GM12865 (cell line): ENCODE results near the gene ABCC4.
"Not testable (repeated sequence)": the region's sequence is repeated elsewhere in the genome, so short reads cannot be mapped to it uniquely, and the experiment has no call there.

Experiments
- DNase-seq: peaks from one replicate; pipeline ENCODE4 v3.0.0; 2010; ENCODE audit warnings: low read depth
- H3K4me3 ChIP-seq: 2 replicates; pipeline ENCODE4 v1.5.1; 2011; ENCODE audit warnings: mild to moderate bottlenecking, low read depth, low read length, control low read depth
- TF ChIP-seq, protein P1 (sequence below): IDR thresholded peaks from 2 replicates; pipeline ENCODE4 v1.5.1; 2011; ENCODE audit warnings: low read length, control low read depth, low read depth, inconsistent platforms; ENCODE audit not compliant: insufficient read depth; ENCODE audit errors: missing control alignments

Gene ABCC4

DNA sequence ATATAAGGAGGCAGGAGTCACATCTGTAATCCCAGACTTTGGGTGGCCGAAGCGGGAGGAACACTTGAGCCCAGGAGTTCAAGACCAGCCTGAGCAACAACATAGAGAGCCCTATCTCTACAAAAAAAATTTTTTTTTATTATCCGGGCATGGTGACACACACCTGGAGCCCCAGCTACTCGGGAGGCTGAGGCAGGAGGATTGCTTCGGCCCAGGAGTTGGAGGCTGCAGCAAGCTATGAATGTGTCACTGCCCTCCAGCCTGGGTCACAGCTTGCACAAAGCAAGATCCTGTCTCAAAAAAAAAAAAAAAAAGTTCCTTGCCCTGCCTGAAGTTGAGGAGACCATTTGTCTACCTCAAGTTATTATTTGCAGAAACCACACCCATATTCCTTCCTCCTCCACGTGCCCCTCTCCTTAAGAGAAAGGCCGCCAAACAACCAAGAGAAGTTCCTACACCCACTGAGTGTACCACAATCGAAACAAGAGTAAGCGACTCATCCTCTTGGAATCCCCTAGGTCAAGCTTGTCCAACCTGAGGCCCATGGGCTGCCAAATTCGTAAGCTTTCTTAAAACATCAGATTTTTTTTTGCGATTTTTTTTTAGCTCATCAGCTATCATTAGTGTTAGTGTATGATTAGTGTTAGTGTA lies 2.2 kb downstream of the ABCC4 start:
- TF ChIP-seq, protein P1, sequence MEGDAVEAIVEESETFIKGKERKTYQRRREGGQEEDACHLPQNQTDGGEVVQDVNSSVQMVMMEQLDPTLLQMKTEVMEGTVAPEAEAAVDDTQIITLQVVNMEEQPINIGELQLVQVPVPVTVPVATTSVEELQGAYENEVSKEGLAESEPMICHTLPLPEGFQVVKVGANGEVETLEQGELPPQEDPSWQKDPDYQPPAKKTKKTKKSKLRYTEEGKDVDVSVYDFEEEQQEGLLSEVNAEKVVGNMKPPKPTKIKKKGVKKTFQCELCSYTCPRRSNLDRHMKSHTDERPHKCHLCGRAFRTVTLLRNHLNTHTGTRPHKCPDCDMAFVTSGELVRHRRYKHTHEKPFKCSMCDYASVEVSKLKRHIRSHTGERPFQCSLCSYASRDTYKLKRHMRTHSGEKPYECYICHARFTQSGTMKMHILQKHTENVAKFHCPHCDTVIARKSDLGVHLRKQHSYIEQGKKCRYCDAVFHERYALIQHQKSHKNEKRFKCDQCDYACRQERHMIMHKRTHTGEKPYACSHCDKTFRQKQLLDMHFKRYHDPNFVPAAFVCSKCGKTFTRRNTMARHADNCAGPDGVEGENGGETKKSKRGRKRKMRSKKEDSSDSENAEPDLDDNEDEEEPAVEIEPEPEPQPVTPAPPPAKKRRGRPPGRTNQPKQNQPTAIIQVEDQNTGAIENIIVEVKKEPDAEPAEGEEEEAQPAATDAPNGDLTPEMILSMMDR: no peak
- H3K4me3 ChIP-seq: peak overlapping the region; percentile 83
- peak; percentile 52 for DNase-seq

DNA sequence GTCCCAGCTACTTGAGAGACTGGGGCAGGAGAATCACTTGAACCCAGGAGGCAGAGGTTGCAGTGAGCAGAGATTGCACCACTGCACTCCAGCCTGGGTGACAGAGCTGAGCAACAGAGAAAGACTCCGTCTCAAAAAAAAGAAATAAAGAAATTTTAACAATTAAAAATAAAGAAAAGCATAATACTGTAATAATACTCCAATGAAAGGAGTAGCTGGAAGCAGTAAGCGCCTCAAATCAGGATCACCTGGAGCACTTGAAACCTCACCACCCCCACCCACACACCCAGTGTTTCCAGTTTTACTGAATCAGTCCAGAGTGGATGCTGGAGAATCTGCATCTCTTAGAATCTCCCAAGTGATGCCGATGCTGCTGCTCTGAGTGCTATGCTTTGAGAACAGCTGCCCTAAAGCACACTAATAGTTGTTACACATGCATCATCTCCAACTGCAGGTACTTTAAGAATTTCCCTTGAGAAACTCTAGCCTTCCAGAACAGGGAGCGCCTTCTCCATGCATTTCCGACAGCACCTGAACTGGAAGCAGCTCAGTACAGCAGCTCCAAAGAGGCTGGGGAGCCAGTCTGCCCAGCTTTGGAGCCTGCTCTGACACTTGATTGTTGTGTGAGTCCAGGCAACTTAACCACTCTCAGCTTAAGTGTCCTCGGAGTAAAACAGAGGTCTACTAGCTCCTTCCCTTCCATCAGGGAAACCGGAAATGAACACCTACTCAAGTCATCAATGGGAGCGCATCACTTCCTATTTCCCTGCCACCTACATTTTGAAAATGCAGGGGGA lies 2.9 kb downstream of the ABCC4 start:
- H3K4me3 ChIP-seq: 0 out of 2 replicates have a peak overlapping the region, but pooled peaks have one; percentile 20
- DNase-seq: no peak
- TF ChIP-seq, protein P1: no peak

DNA sequence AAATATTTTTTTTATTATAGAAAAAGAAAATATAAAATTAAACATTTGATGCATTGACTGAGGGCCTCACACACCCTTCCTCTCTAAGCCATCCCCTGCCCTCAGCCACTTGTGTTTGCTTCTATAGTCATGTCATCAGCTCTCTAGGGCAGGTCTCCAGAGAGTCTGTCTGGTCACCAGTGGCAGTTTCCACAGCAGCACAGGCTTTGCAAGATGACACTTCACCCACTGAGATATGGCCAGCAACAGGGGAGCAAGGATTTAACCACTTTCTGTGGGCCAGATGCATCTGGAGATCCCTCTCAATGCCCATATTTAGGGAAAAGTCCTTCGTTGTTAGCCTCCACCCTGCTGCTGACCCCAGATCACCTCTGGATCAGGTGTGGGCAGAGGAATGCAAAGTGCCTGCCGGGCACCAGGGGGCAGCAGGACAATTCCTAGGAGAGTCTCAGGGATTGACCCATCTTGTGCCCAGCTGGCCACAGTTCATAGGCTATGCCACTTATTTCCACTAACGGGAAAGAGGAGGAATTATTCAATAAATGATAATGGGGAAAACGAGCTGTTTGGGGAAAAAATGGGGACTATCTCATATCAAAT lies 4.8 kb downstream of the ABCC4 start:
- TF ChIP-seq, protein P1: peak; percentile 57
- DNase-seq: peak; percentile 38
- no peak overlapping the region for H3K4me3 ChIP-seq

DNA sequence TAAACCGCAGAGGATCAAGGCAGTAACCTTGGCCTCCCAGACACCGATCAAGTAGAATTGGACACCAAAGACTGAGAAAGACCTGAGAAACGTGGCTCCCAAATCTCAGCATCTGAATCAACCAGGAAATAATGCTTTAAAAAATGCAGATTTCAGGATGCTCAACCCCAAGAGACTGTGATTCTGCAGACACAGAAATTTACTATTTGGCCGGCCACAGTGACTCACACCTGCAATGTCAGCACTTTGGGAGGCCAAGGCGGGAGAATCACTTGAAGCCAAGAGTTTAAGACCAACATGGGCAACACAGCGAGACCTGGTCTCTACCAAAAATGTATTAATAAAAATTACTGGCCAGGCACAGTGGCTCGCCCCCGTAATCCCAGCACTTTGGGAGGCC lies 6.2 kb downstream of the ABCC4 start:
- H3K4me3 ChIP-seq: no peak overlapping the region
- TF ChIP-seq, protein P1: no peak
- DNase-seq: no peak

DNA sequence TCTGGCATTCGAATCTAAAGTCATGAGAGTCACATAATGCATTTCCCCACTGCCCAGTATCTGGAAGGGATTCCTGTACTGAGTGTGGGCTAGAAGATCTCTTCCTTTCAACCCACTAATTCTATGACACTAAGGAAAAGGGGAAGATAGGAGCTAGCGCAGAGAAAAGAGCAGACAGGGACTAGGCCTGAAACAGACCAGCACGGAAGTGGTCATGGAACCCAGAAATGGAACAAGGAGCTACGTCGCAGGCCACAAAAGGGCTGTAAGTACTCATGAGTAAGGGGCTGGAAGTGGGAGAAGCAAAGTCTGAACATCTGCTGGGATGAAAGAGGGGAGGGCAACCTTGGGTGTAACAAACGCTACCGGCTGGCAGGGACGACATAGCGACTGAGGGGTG lies 8.6 kb downstream of the ABCC4 start:
- DNase-seq: no peak
- no peak overlapping the region for H3K4me3 ChIP-seq
- TF ChIP-seq, protein P1: no peak

DNA sequence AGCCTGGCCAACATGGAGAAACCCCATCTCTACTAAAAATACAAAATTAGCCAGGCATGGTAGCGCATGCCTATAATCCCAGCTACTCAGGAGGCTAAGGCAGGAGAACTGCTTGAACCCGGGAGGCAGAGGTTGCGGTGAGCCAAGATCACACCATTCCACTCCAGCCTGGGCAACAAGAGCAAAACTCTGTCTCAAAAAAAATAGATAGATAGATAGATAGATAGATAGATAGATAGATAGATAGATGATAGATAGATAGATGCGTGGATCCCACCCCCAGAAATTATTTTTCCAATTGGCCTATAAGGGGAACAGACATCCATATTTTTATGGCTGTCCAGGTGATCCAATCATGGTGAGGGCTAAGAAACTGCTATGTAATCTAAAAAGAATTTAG lies 11.3 kb downstream of the ABCC4 start:
- not testable (repeated sequence) for H3K4me3 ChIP-seq, DNase-seq

DNA sequence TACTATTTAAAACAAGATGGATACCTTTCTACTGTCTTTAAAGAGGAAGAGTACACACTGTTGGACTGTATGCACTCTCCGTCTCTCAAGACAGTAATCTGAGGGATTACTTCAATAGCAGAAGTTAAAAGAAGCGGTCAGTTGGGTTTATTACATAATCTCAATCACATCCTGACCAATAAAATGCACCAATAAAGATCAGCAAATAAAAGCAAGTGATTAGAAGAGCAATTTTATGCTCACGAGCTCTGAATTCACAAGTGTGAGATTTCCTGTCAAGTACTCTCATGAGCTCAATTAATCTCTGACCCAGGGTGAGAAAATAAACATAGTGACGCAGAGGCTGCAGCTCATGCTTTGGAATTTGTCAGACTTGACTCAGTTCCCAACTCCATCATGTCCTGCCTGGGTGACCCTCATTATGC lies 12.2 kb downstream of the ABCC4 start:
- no peak for DNase-seq
- H3K4me3 ChIP-seq: no peak overlapping the region
- TF ChIP-seq, protein P1: no peak
